Upper lobe of left lung (tissue), 6 donors: ENCODE data around the gene C20orf144. TPM values are rescaled to one million over a fixed set of nuclear protein-coding genes. Genes with fewer than 3 reads are reported as not detected.

Experiments used
- ATAC-seq, 2 donors: fragments of 200-7000 bp; cut with Tn5 transposase; one replicate each; pipeline ENCODE4 v1.9.1; 2022; ENCODE audit warnings: mild to moderate bottlenecking in 2 of 2, moderate library complexity in 2 of 2; ENCODE audit not compliant: low FRiP score in 2 of 2
- DNase-seq, 2 donors: peaks; one replicate each; pipeline ENCODE4 v3.0.0-alpha.2; 2019 to 2020
- H3K27ac ChIP-seq, 4 donors: fragments of 200-600 bp; sonication (generic); one replicate each; pipeline ENCODE4 v1.5.1; 2016 to 2019
- H3K27me3 ChIP-seq, 4 donors: fragments of 200-600 bp; sonication (generic); one replicate each; pipeline ENCODE4 v1.5.1; 2017 to 2019
- H3K36me3 ChIP-seq, 4 donors: fragments of 200-600 bp; sonication (generic); one replicate each; pipeline ENCODE4 v1.5.1; 2016 to 2019
- H3K4me1 ChIP-seq, 4 donors: fragments of 200-600 bp; sonication (generic); one replicate each; pipeline ENCODE4 v1.5.1; 2018 to 2019
- H3K4me3 ChIP-seq, 4 donors: fragments of 200-600 bp; sonication (generic); one replicate each; pipeline ENCODE4 v1.5.1; 2017 to 2019; ENCODE audit warnings: mild to moderate bottlenecking in 2 of 4, moderate library complexity in 1 of 4
- H3K9me3 ChIP-seq, 4 donors: fragments of 200-600 bp; sonication (generic); one replicate each; pipeline ENCODE4 v1.5.1; 2018 to 2019
- EP300 ChIP-seq, 4 donors: sonication (generic); formaldehyde crosslinking; IDR thresholded peaks; one replicate each; pipeline ENCODE4 v1.5.1; 2017; ENCODE audit warnings: antibody characterized with exemption in 4 of 4, control low read depth in 2 of 4
- POLR2A ChIP-seq, 4 donors: fragments of 450-650 bp; IDR thresholded peaks; one replicate each; pipeline ENCODE4 v1.5.1; 2016 to 2017; ENCODE audit warnings: antibody characterized with exemption in 4 of 4, mild to moderate bottlenecking in 2 of 4
- POLR2AphosphoS5 ChIP-seq, 2 donors: sonication (generic); formaldehyde crosslinking; IDR thresholded peaks; one replicate each; pipeline ENCODE4 v1.5.1; 2017; ENCODE audit warnings: antibody characterized with exemption in 2 of 2
- WGBS, 2 donors: methylation state at CpG; one replicate each; pipeline ENCODE4 v1.1.5; 2017 to 2018; 5-methylcytosine and 5-hydroxymethylcytosine counted together
- total RNA-seq, 6 donors: library from RNA; depleted of rRNA in 4 of 6; stranded (reverse); fragments of >200 nt in 4 of 6; gene quantifications; one replicate each; pipeline versions ENCODE4 v1.1.0 to v1.2.1, GENCODE V29; 2016 to 2021
- TF ChIP-seq, protein P1 (sequence below), 6 experiments: fragments of 450-650 bp in 4 of 6; fragments of 200-600 bp in 2 of 6; sonication (generic) in 2 of 6; IDR thresholded peaks; one replicate each; pipeline ENCODE4 v1.5.1; 2016 to 2019; ENCODE audit warnings: antibody characterized with exemption in 6 of 6
- donor health status: DM: no; HTN: no; CAD: no; lungs with moderate emphysema.
- donor health status: DM: no; HTN: yes; CAD: no; lungs with severe emphysema.

Gene C20orf144
- total RNA-seq, 6 donors from 2014 or later = not detected

DNA sequence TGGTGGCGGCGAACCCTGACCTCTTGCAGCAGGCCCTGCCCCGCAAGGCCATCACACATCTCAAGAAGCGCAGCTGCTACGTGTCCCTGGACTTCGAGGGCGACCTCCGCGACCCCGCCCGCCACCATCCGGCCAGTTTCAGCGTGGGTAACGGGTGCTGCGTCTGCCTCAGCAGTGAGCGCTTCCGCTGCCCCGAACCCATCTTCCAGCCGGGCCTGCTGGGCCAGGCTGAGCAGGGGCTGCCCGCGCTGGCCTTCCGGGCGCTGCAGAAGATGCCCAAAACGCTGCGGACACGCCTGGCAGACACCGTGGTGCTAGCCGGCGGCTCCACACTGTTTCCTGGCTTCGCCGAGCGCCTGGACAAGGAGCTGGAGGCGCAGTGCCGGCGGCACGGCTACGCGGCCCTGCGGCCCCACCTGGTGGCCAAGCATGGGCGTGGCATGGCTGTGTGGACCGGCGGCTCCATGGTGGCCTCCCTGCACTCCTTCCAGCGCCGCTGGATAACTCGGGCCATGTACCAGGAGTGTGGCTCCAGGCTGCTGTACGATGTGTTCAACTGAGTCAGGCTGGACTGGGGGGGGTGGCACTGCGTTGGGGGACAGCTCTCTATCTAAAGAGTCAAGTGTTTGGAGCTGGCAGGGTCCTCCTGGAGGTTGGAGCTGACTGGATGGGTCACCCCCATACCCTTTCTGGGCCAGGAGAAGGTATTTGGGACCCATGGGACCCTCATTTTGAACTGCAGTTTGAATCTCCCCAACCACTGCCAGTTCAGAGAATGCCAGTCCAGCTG lies 5.7 kb downstream of the C20orf144 start:
- ATAC-seq (peak; percentile 74 to 75), DNase-seq (peak; percentile 91 to 94)
- Histone ChIP-seq H3K36me3 (no peaks in the 10 kb centered on the region), H3K27me3 (no peaks in the 10 kb centered on the region), H3K4me1 (peaks cover 28 to 64% (median 52%) of the 10 kb centered on the region in 4 donors), H3K9me3 (no peaks in the 10 kb centered on the region), H3K4me3 (peak overlapping the region; percentile 18 to 78 (median 61)), H3K27ac (peak overlapping the region; percentile 76 to 92 (median 88))
- TF ChIP-seq, protein P1, sequence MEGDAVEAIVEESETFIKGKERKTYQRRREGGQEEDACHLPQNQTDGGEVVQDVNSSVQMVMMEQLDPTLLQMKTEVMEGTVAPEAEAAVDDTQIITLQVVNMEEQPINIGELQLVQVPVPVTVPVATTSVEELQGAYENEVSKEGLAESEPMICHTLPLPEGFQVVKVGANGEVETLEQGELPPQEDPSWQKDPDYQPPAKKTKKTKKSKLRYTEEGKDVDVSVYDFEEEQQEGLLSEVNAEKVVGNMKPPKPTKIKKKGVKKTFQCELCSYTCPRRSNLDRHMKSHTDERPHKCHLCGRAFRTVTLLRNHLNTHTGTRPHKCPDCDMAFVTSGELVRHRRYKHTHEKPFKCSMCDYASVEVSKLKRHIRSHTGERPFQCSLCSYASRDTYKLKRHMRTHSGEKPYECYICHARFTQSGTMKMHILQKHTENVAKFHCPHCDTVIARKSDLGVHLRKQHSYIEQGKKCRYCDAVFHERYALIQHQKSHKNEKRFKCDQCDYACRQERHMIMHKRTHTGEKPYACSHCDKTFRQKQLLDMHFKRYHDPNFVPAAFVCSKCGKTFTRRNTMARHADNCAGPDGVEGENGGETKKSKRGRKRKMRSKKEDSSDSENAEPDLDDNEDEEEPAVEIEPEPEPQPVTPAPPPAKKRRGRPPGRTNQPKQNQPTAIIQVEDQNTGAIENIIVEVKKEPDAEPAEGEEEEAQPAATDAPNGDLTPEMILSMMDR (IDR thresholded peaks at IDR 0.05) = peak; percentile 96 to 99 (median 97)
- TF ChIP-seq POLR2AphosphoS5 (IDR thresholded peaks at IDR 0.05) = peak in 1 of 2 donors; percentile 8
- no peak for TF ChIP-seq EP300 (IDR thresholded peaks at IDR 0.05)
- TF ChIP-seq POLR2A (IDR thresholded peaks at IDR 0.05) = peak in 1 of 4 donors; percentile 31
- WGBS, 2 donors = 8 to 29% methylated on average over 17 to 23 of the region's 47 CpGs

DNA sequence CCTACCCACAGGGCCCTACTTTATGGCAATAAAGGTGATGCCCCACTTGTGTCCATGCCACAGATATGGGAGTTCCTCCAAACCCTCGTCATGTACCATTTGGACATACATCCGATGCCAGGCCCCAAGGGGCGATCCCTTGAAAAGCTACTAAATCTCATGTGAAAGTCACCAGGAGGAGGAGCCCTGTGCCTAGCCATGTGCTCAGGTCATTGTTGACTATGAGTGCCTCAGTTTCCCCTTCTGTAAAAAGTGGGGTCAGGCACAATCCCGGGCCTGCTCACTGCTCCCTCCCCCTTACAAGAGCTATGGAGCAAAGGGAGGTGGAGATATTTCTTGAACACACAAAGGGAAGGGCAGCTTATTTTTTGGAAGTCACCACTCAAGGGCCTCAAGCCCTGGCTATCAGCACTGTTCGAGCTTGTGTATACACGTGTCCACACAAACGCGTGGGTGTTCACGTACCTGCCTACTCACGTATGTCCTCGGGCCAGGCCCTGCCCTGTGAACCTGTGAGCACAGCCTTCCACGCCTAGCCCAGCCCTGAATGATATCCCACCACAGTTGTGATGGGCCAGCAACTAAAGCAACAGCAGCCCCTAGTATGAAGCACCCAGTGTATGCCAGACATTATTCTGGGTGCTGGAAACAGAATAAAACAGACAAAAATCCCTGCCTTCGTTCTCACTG lies 6.5 kb downstream of the C20orf144 start:
- H3K4me3 ChIP-seq = no peak overlapping the region
- H3K27me3 ChIP-seq = no peaks in the 10 kb centered on the region
- H3K36me3 ChIP-seq = no peaks in the 10 kb centered on the region
- H3K4me1 ChIP-seq = peaks cover 30 to 65% (median 55%) of the 10 kb centered on the region in 4 donors
- WGBS, 2 donors = 78 to 92% methylated on average over 13 of the region's 13 CpGs
- H3K9me3 ChIP-seq = no peaks in the 10 kb centered on the region
- DNase-seq (no peak), ATAC-seq (no peak)
- H3K27ac ChIP-seq = peak overlapping the region in 2 of 4 donors; percentile 88 to 92
- TF ChIP-seq, protein P1 (IDR thresholded peaks at IDR 0.05) = no peak
- no peak for TF ChIP-seq POLR2AphosphoS5 (IDR thresholded peaks at IDR 0.05)
- TF ChIP-seq EP300 (IDR thresholded peaks at IDR 0.05) = no peak
- TF ChIP-seq POLR2A (IDR thresholded peaks at IDR 0.05) = no peak

DNA sequence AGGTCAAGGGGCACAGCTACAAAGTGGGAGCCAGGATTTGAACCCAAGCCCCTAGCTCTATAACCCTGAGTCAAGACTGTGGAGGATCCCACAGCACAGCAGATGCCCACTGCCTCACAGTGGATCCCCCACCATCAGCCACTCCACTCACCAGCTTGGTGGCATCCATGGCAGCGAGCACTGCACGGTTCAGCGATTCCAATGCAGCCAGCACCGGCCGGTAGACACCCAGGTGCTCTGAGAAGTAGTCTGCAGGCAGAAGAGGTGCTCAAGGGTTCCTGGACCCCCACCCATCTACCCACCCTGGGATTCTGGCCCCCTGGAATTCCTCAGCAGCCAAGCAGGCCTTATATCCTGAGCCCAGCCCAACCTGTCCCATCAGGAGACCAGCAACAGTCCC lies 7.1 kb downstream of the C20orf144 start:
- H3K4me1 ChIP-seq = peaks cover 30 to 64% (median 53%) of the 10 kb centered on the region in 4 donors
- H3K27ac ChIP-seq = no peak overlapping the region
- H3K36me3 ChIP-seq = no peaks in the 10 kb centered on the region
- 70 to 95% methylated on average over 2 to 5 of the region's 5 CpGs for WGBS, 2 donors
- no peak for DNase-seq
- no peaks in the 10 kb centered on the region for H3K9me3 ChIP-seq
- no peak overlapping the region for H3K4me3 ChIP-seq
- TF ChIP-seq, protein P1 (IDR thresholded peaks at IDR 0.05) = no peak
- no peak for TF ChIP-seq EP300 (IDR thresholded peaks at IDR 0.05)
- TF ChIP-seq POLR2AphosphoS5 (IDR thresholded peaks at IDR 0.05) = no peak
- no peak for TF ChIP-seq POLR2A (IDR thresholded peaks at IDR 0.05)
- no peak for ATAC-seq
- H3K27me3 ChIP-seq = no peaks in the 10 kb centered on the region

GRCh38 chr20:33669873-33670640 lies 7.9 kb downstream of the C20orf144 start:
- Histone ChIP-seq H3K4me1 (peaks cover 28 to 64% (median 54%) of the 10 kb centered on the region in 4 donors), H3K36me3 (no peaks in the 10 kb centered on the region), H3K4me3 (no peak overlapping the region), H3K9me3 (no peaks in the 10 kb centered on the region), H3K27me3 (no peaks in the 10 kb centered on the region), H3K27ac (no peak overlapping the region)
- 86 to 93% methylated on average over 13 of the region's 13 CpGs for WGBS, 2 donors
- DNase-seq (peak in 1 of 2 donors; percentile 59), ATAC-seq (no peak)
- TF ChIP-seq POLR2AphosphoS5 (IDR thresholded peaks at IDR 0.05) (no peak), EP300 (IDR thresholded peaks at IDR 0.05) (no peak), POLR2A (IDR thresholded peaks at IDR 0.05) (no peak)
- TF ChIP-seq, protein P1 (IDR thresholded peaks at IDR 0.05) = no peak
